CD4-positive, alpha-beta T cell treated with Interleukin-12 subunit alpha and Interleukin-12 subunit beta, for 1 hour (primary cell): Measurements from ENCODE around the gene CITED1.
A peak's percentile ranks its signal among the peaks of the same experiment; 100 is the strongest.

Experiments used
- DNase-seq: peaks from one replicate; pipeline ENCODE4 v3.0.0-alpha.2; 2020

The CITED1 gene

GRCh38 chrX:72308566-72309296, 3.0 kb upstream of the CITED1 start:
- DNase-seq: peak; percentile 23

GRCh38 chrX:72308209-72308565, 2.5 kb upstream of the CITED1 start:
- DNase-seq: no peak

GRCh38 chrX:72307646-72308051, 1.9 kb upstream of the CITED1 start:
- no peak for DNase-seq

- DNase-seq: peak; percentile 20
Observed at GRCh38 chrX:72306851-72307645, 1.3 kb upstream of the CITED1 start.

- no peak for DNase-seq
Observed at GRCh38 chrX:72306085-72306801, 529 bp upstream of the CITED1 start.

GRCh38 chrX:72304877-72305276, 837 bp downstream of the CITED1 start:
- DNase-seq: no peak

- DNase-seq: no peak
Observed at GRCh38 chrX:72301781-72302180, 3.9 kb downstream of the CITED1 start.

GRCh38 chrX:72299891-72300630, 5.7 kb downstream of the CITED1 start:
- no peak for DNase-seq

- DNase-seq: no peak
Observed at GRCh38 chrX:72297953-72298730, 7.6 kb downstream of the CITED1 start.

- DNase-seq: no peak
Observed at GRCh38 chrX:72296991-72297390, 8.7 kb downstream of the CITED1 start.

- DNase-seq: no peak
Observed at GRCh38 chrX:72295745-72296144, 10.0 kb downstream of the CITED1 start.

- DNase-seq: no peak
Observed at GRCh38 chrX:72294497-72294896, 11.2 kb downstream of the CITED1 start.

- DNase-seq: no peak
Observed at GRCh38 chrX:72282302-72282701, 23.4 kb downstream of the CITED1 start.

- no peak for DNase-seq
Observed at GRCh38 chrX:72280321-72280845, 25.3 kb downstream of the CITED1 start.

- peak; percentile 16 for DNase-seq
Observed at GRCh38 chrX:72276478-72276953, 29.2 kb downstream of the CITED1 start.

- DNase-seq: peak; percentile 15
Observed at GRCh38 chrX:72274526-72274925, 31.2 kb downstream of the CITED1 start.

- no peak for DNase-seq
Observed at GRCh38 chrX:72273718-72274117, 32.0 kb downstream of the CITED1 start.

- DNase-seq: no peak
Observed at GRCh38 chrX:72272868-72273267, 32.8 kb downstream of the CITED1 start.

- DNase-seq: no peak
Observed at GRCh38 chrX:72271812-72272211, 33.9 kb downstream of the CITED1 start.

GRCh38 chrX:72271091-72271788, 34.5 kb downstream of the CITED1 start:
- no peak for DNase-seq

GRCh38 chrX:72270316-72270866, 35.3 kb downstream of the CITED1 start:
- no peak for DNase-seq
